OCI-LY3 (cell line): ENCODE measurements around the gene KRT13.

Experiments used
- H2AFZ ChIP-seq: fragments of 200-600, 300-600 bp; shearing (Covaris generic); 2 replicates; pipeline ENCODE4 v1.6.0; 2014; ENCODE audit warnings: antibody characterized with exemption, low read depth, low read length
- H3K27ac ChIP-seq: fragments of 200-600, 300-600 bp; sonication (generic); 2 replicates; pipeline ENCODE4 v1.5.1; 2014; ENCODE audit warnings: mild to moderate bottlenecking, low read length, moderate library complexity, mixed read lengths
- H3K27me3 ChIP-seq: fragments of 200-600, 300-600 bp; sonication (generic); 2 replicates; pipeline ENCODE4 v1.6.1; 2014; ENCODE audit warnings: low read depth, low read length, mixed read lengths
- H3K36me3 ChIP-seq: fragments of 200-600, 300-600 bp; sonication (generic); replicated peaks from 2 replicates; pipeline ENCODE3; 2014; ENCODE audit warnings: low read depth, low read length, mixed read lengths
- H3K4me1 ChIP-seq: fragments of 300-600, 200-600 bp; sonication (generic); 2 replicates; pipeline ENCODE4 v1.6.1; 2014; ENCODE audit warnings: low read length, mixed read lengths
- H3K4me2 ChIP-seq: fragments of 200-600, 300-600 bp; sonication (generic); 2 replicates; pipeline ENCODE4 v1.6.1; 2014; ENCODE audit warnings: low read length, mixed read lengths
- H3K4me3 ChIP-seq: fragments of 300-600, 200-600 bp; sonication (generic); 2 replicates; pipeline ENCODE4 v1.5.1; 2014; ENCODE audit warnings: antibody characterized with exemption, mild to moderate bottlenecking, low read length, moderate library complexity
- H3K79me2 ChIP-seq: fragments of 300-600, 200-600 bp; shearing (Covaris generic); 2 replicates; pipeline ENCODE4 v1.6.1; 2014; ENCODE audit warnings: mild to moderate bottlenecking, low read length, mixed read lengths
- H3K9ac ChIP-seq: fragments of 300-600, 200-600 bp; shearing (Covaris generic); 2 replicates; pipeline ENCODE4 v1.6.0; 2014; ENCODE audit warnings: mild to moderate bottlenecking, low read length, moderate library complexity
- H3K9me3 ChIP-seq: fragments of 200-600, 300-600 bp; shearing (Covaris generic); 2 replicates; pipeline ENCODE4 v1.6.1; 2014; ENCODE audit warnings: low read length, mixed read lengths; ENCODE audit not compliant: insufficient read depth
- H4K20me1 ChIP-seq: fragments of 200-600, 300-600 bp; sonication (generic); 2 replicates; pipeline ENCODE4 v1.6.1; 2016; ENCODE audit warnings: low read length, mixed read lengths; ENCODE audit not compliant: insufficient read depth
- CTCF ChIP-seq: fragments of 200-600, 300-600 bp; sonication (generic); IDR thresholded peaks from 2 replicates; pipeline ENCODE4 v1.5.1; 2014; ENCODE audit warnings: antibody characterized with exemption, low read length, low read depth
- EZH2phosphoT487 ChIP-seq: fragments of 200-600 bp; shearing (Covaris generic); IDR thresholded peaks from 2 replicates; pipeline ENCODE4 v1.6.1; 2018; ENCODE audit warnings: antibody characterized with exemption, mixed run types, low read depth

KRT13 gene

GRCh38 chr17:41480581-41480980 is 24.8 kb downstream of the KRT13 start:
- no peaks in the 10 kb centered on the region for H3K27me3 ChIP-seq
- no peak overlapping the region for H3K4me3 ChIP-seq
- H3K79me2 ChIP-seq = no peaks in the 10 kb centered on the region
- no peak for TF ChIP-seq CTCF
- TF ChIP-seq EZH2phosphoT487 = no peak
- H3K9me3 ChIP-seq = no peaks in the 10 kb centered on the region
- peaks cover 10% of the 10 kb centered on the region for H3K4me1 ChIP-seq
- no peak overlapping the region for H3K9ac ChIP-seq
- no peak overlapping the region for H3K27ac ChIP-seq
- no peaks in the 10 kb centered on the region for H4K20me1 ChIP-seq
- no peak overlapping the region for H3K4me2 ChIP-seq
- no peaks in the 10 kb centered on the region for H3K36me3 ChIP-seq
- H2AFZ ChIP-seq = no peak overlapping the region

GRCh38 chr17:41480136-41480535 is 25.3 kb downstream of the KRT13 start:
- H3K4me3 ChIP-seq = no peak overlapping the region
- TF ChIP-seq CTCF (no peak), EZH2phosphoT487 (no peak)
- no peak overlapping the region for H3K9ac ChIP-seq
- H3K9me3 ChIP-seq = no peaks in the 10 kb centered on the region
- no peaks in the 10 kb centered on the region for H3K27me3 ChIP-seq
- no peaks in the 10 kb centered on the region for H3K36me3 ChIP-seq
- no peak overlapping the region for H3K27ac ChIP-seq
- no peaks in the 10 kb centered on the region for H3K79me2 ChIP-seq
- H4K20me1 ChIP-seq = no peaks in the 10 kb centered on the region
- peaks cover 10% of the 10 kb centered on the region for H3K4me1 ChIP-seq
- H2AFZ ChIP-seq = no peak overlapping the region
- no peak overlapping the region for H3K4me2 ChIP-seq

GRCh38 chr17:41478237-41478636 is 27.2 kb downstream of the KRT13 start:
- Histone ChIP-seq H3K27ac (no peak overlapping the region), H2AFZ (no peak overlapping the region), H3K4me3 (no peak overlapping the region), H3K36me3 (no peaks in the 10 kb centered on the region), H3K9ac (no peak overlapping the region), H3K27me3 (0 out of 2 replicates have a peak, but pooled peaks cover 3% of the 10 kb centered on the region), H3K4me2 (no peak overlapping the region), H4K20me1 (no peaks in the 10 kb centered on the region), H3K4me1 (peaks cover 10% of the 10 kb centered on the region), H3K9me3 (no peaks in the 10 kb centered on the region), H3K79me2 (no peaks in the 10 kb centered on the region)
- TF ChIP-seq EZH2phosphoT487 (no peak), CTCF (no peak)

- no peak overlapping the region for H2AFZ ChIP-seq
- no peaks in the 10 kb centered on the region for H3K9me3 ChIP-seq
- H3K27me3 ChIP-seq = peaks cover 3% of the 10 kb centered on the region; the same call in 1 of the 2 replicates
- no peak overlapping the region for H3K4me2 ChIP-seq
- no peaks in the 10 kb centered on the region for H4K20me1 ChIP-seq
- H3K9ac ChIP-seq = no peak overlapping the region
- no peak for TF ChIP-seq EZH2phosphoT487
- no peak for TF ChIP-seq CTCF
- H3K79me2 ChIP-seq = no peaks in the 10 kb centered on the region
- H3K36me3 ChIP-seq = no peaks in the 10 kb centered on the region
- no peak overlapping the region for H3K27ac ChIP-seq
- H3K4me3 ChIP-seq = no peak overlapping the region
- H3K4me1 ChIP-seq = peaks cover 10% of the 10 kb centered on the region
These were observed 28.3 kb downstream of the KRT13 start for GRCh38 chr17:41476866-41477815.
